NCI-H460 (cell line): ENCODE results near the gene GAL3ST2. TPM values are rescaled to one million over a fixed set of nuclear protein-coding genes. Genes with fewer than 3 reads are reported as not detected.

Experiments used
- total RNA-seq: library from RNA; depleted of rRNA; stranded (reverse); fragments of >200 nt; shearing (Covaris generic); gene quantifications from 2 replicates; pipeline ENCODE4 v1.2.3, GENCODE V29; 2014; rRNA removed

Gene GAL3ST2
- total RNA-seq, 1 experiment from 2014 or later: 0.10 TPM

Other genes with a start within 250 kb of the GAL3ST2 start
- gene BOK, start 218.1 kb upstream of the GAL3ST2 start, total RNA-seq: 8.9 and 9.8 TPM in 2 replicates
- 71.9 and 77.0 TPM in 2 replicates for gene THAP4, start 139.7 kb upstream of the GAL3ST2 start, total RNA-seq
- 51.2 and 55.2 TPM in 2 replicates for gene ATG4B, start 139.1 kb upstream of the GAL3ST2 start, total RNA-seq
- 57.4 and 70.3 TPM in 2 replicates for gene DTYMK, start 90.0 kb upstream of the GAL3ST2 start, total RNA-seq
- gene ING5, start 74.8 kb upstream of the GAL3ST2 start, total RNA-seq: 39.0 and 39.1 TPM in 2 replicates
- 9.1 and 10.3 TPM in 2 replicates for gene D2HGDH, start 42.2 kb upstream of the GAL3ST2 start, total RNA-seq
- 0.35 and 0.37 TPM in 2 replicates for gene NEU4, start 32.4 kb downstream of the GAL3ST2 start, total RNA-seq
- gene PDCD1, start 82.1 kb downstream of the GAL3ST2 start, total RNA-seq: not detected in 2 replicates
- gene RTP5, start 92.9 kb downstream of the GAL3ST2 start, total RNA-seq: not detected in 2 replicates